Esophagus mucosa (tissue), 1 donor: ENCODE results near the gene FTCD. TPM values are rescaled to one million over a fixed set of nuclear protein-coding genes. Genes with fewer than 3 reads are reported as not detected.
A peak's percentile ranks its signal among the peaks of the same experiment; 100 is the strongest.

ENCODE experiments used
- ATAC-seq: fragments of 200-7000 bp; cut with Tn5 transposase; one replicate; pipeline ENCODE4 v1.9.1; 2020
- total RNA-seq: library from RNA; stranded (reverse); gene quantifications from one replicate; pipeline ENCODE4 v1.2.4, GENCODE V29; 2023
- donor health status: DM: yes; HTN: yes; CAD: no.

FTCD gene
- total RNA-seq, 1 donor from 2014 or later = 0.36 TPM

DNA sequence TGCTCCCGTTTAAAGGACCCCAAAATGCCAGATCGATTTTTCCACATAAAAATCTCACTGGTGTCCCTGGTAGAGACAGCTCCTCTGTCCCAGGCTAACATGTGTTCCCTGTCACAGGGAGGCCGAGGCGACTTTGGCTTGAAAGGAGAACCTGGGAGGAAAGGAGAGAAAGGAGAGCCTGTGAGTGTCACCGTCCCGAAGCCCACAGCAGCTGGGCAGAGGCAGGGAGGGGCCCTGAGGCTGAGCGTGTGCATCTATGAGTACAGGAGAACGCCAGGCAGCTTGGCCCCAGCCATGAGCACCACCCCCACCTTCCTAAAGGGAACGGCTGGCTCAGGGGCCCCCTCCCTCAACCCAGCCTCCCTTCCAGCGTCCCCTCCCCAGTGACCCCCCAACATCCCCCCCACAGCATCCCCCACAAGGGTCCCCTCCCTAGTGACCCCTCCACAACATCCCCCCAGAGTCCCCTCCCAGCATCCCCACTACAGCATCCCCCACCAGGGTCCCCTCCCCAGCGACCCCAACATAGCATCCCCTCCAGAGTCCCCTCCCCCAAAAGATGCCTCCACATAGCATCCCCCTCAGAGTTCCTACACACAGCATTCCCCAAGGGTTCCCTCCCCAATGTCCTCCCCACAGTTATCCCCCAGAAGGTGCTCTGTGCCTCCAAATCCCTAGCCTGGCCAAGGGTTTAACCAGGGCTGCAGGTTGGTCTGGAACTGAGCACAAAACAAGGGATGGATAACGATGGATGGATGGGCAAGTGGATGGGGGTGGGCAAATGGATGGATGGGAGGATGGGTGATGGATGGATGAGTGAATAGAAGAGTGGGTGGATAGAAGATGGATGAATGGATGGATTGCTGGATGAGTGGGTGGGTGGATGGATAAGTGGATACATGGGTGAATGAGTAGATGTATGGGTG, 32.4 kb downstream of the FTCD start:
- no peak for ATAC-seq

DNA sequence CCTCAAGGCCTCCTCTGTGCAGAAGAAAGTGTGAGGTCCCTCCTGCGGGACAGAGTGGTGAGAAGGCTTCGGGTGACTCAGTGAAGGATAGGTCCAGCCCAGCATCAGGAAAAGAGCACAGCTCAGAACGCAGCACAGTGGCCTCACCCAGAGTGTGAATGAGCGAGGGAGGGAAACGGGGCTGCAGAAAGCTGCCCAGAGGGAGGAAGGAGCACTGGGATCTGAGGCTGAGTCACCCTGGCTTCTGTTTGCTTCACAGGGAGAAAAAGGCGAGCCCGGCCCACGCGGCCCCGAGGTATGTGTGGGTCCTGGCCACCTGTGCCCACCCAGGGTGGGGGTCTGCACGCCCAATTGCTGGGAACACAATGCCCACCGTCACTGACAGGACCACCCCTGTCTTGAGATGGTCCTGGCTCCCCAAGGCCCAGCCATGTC, 33.1 kb downstream of the FTCD start:
- peak; percentile 46 for ATAC-seq

GRCh38 chr21:46121286-46122221, 33.8 kb downstream of the FTCD start:
- no peak for ATAC-seq

DNA sequence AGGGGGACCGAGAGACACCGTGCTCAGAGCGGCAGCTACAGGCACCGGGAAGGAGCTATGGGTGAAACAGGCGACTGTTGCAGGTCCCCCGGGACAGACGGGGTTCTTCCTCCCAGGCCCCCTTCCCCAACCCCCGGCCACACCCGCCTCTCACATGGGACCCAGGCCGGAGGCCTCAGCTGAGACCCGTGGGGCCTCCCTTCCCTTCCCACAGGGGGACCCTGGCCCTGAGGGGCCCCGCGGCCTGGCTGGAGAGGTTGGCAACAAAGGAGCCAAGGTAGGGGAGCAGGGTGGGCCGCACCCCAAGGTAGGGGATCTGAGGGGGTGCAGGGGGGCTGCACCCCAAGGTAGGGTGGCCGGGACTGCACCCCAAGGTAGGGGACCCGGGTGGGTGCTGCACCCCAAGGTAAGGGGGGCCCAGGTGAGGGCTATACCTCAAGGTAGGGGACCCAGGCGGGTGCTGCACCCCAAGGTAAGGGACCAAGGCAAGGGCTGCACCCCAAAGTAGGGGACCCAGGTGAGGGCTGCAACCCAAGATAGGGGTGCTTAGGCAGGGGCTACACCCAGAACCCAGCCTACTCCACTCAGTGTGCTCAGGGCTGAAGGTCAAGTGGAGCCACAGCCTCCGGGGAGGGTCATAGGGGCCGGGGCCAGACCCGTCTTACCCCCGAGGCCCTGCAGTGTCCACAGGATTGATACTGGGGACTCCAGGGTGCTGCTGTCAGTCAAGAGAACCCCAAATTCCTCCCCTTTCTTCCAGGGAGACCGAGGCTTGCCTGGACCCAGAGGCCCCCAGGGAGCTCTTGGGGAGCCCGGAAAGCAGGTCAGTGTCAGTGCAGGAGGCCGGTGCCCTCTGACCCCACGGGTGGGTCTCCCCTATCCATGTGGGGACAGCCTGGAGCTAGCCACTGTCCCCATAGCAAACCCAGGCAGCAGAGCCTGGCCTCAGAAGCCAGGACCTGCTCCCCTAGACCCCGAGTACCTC, 34.8 kb downstream of the FTCD start:
- no peak for ATAC-seq

DNA sequence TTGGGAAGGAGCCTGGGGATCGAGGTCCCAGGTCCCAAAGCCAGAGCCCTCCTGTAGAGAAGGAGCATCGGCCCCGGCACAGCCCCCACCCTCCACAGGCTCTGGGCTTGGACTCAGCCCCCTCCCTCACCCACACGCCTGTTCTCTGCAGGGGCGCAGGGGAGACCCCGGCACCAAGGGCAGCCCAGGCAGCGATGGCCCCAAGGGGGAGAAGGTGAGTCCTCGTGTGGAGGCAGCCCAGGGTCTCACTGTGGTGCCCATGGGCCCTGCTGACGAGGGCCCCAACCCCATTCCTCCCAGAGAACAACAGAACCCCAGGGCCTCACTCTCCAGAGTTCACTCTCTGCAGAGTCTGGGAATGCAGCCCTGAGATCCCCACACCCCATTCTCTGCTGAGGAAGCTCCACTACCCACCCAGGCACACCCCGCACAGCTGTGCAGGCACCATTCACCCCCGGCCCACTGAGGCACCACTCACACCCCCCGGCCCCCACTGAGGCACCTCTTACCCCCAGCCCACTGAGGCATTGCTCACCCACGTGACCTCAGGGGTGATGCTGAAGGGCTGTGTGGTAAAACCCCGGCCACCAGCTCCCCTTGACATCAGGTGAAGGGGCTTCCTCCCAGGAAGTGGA, 35.6 kb downstream of the FTCD start:
- no peak for ATAC-seq

DNA sequence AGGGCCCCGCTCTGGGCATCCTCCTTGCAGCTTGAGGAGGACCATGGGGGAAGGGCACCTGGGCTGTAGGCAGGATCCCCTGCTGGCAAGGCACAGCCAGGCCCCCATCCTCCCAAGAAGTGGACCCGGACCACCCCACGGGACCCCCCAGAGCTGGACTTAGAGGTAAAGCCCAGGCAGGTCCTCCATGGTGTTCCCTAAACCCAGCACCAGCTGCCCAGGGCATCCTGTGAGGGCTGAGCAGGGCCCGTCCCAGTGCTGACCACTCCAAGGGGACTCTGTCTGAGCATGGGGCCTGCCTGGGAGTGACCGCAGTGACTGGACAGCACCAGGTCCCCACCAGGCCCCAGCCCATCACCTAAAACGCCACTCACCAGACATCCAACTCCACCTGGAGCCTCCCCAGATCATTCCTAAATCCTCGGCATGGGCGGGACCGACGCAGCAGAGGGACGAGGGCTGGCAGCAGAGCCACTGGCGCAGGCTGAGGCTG, 36.2 kb downstream of the FTCD start:
- ATAC-seq = no peak

GRCh38 chr21:46118316-46119143, 36.8 kb downstream of the FTCD start:
- no peak for ATAC-seq

- ATAC-seq = no peak
Measured at GRCh38 chr21:46117586-46118315, 37.6 kb downstream of the FTCD start.

DNA sequence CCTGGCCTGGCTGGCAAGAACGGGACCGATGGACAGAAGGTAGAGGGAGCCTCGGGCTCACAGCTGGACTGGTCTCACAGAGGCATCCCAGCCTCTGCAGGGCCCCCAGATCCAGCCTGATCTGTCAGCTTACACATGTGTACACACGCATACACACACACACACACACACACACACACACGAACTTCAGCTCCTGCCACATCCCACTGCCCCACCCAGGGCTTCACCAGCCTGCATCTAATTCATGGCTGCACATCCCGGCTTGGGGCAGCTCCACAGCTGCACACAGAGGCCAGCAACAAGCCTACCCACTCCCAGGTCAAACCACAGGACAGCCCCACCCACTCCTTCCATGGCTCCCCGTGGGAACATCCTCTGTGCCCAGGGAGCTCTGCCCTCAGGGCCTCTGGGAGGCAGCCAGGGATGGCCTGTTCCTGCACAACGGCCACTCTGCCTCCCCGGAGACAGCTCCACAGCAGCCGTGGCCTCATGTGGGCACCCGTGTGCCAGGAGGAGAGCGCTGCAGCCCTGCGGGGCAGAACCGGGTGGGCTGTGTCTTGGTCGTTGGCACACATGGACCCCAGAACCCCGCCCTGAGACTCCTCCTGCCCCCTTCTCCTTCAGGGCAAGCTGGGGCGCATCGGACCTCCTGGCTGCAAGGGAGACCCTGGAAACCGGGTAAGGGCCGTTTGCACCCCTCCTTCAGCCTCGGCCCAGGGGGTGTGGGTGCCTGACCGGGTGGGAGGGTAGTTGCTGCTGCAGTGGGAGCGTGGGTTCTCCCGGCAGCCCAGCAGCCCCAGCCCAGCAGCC, 38.4 kb downstream of the FTCD start:
- ATAC-seq = no peak

DNA sequence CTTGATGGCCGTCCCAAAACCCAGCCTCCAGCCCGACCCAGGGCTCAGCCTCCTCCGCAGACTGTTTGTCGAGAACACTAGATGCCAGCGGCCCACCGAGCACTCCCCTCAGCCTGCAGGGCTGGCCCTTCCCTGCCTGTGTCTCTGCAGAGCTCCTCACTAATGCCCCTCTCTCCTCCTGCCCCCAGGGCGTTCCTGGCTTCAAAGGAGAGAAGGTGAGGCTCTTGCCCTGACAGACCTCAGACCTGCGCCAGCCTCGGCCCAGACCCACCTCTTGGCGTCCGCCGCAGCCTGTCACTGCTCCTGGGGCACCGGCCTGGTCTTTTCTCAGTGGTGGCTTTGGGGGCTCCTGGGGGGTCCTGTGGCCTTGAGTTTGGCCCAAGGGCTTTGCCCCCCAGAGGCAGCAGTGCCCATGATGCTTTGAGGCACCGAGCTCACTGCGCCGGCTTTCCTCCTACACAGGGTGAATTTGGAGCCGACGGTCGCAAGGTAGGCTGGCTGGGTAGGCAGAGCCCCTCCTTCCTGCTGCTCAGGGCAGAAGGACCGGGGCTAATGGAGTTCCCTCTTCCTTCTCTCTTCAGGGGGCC, 39.1 kb downstream of the FTCD start:
- ATAC-seq = no peak

DNA sequence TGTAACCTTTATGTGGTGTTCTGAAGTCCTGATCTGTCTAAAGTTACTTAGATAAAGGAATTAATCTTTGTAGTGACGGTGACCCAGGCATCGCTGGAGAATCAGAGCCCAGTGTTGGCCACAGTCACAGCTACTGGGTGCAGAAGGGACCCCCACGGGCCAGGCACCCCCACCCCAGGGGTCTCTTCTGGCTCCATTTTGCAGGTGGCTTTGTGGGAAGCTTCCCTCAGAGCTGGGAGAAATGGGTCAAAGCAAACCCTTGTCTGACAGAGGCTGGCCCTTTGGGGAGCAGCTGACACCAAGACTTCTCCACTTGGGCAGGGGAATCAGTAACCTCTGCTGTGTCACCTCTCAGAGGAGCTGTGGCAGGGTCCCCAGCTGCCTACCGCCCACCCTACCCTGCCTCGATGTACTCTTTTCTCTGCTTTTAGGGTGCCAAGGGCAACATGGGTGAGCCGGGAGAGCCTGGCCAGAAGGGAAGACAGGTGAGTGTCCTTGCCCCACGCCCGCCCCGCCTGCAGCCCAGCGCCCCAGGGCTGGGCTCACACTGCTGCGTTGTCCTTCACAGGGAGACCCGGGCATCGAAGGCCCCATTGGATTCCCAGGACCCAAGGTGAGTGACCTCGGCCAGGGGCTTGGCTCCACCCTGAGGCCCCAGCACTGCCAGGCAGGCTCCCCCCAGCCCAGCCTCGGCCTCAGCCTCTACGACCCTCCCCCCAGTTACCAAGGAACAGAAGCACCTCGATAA, 39.8 kb downstream of the FTCD start:
- ATAC-seq = no peak

GRCh38 chr21:46114963-46115362, 40.4 kb downstream of the FTCD start:
- ATAC-seq = no peak

DNA sequence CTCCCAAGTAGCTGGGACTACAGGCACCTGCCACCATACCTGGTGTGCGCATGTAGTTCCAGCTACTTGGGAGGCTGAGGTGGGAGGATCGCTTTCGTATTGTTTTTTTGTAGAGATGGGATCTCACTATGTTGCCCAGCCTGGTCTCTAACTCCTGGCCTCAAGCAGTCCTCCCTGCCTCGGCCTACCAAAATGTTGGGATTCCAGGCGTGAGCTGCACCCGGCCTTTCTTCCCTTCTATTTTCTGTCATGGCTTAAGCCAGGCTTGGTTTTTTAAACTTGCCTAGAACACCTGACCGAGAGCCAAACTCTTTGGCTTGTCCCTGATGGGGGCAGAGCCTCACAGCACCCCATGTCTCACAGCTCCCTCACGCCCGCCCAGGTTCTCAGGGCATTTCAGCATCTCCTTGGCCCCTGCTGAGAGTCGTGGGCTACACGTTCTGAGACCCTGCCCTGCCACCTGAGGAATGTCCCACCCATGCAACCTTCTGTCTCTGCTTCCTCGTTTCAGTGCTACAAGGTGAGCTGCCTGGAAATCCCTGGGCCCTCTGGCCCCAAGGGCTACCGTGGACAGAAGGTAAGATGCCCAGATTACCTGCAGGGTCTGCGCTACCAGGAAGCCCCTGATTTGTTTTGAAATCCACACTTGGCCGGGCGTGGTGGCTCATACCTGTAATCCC, 41.7 kb downstream of the FTCD start:
- ATAC-seq = no peak

- no peak for ATAC-seq
Measured at GRCh38 chr21:46112725-46113215, 42.6 kb downstream of the FTCD start.

GRCh38 chr21:46111857-46112724, 43.3 kb downstream of the FTCD start:
- ATAC-seq = no peak

GRCh38 chr21:46111193-46111571, 44.2 kb downstream of the FTCD start:
- no peak for ATAC-seq
